Brain pericyte (primary cell): Measurements from ENCODE around the gene VWCE.

Experiments
- DNase-seq: peaks from one replicate; pipeline ENCODE4 v3.0.0-alpha.2; 2012; ENCODE audit warnings: low read depth, low spot score

The VWCE gene

DNA sequence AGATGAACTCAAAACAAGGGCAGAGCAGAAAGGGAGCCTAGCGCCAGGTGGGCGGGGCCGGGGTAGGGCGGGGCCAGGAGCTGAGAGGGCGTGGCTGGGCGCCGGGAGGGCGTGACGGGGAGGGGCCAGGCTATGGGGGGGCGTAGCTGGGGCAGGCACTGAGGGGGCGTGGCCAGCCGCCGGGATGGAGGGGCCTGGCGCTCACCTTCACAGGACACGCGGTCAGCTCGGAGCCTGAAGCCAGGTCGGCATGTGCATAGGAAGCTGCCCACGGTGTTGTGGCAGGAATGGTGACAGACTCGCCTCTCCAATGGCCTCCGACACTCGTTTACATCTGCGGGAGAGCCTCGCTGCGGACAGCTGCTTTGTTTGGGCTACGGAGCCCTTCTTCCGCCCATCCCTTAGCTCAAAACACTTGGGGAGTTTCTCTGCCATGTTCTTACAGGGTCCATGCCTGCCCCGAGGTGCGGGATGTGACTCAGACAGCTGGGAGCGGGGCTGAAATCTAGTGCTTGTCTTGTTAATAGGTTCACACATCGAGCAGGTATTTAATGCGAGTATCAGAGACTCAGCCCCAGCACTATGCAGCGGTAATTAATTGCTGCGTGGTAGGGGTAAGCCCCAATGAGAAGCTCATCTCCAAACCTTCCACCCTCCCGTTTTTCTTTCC, 13.4 kb downstream of the VWCE start:
- no peak for DNase-seq

DNA sequence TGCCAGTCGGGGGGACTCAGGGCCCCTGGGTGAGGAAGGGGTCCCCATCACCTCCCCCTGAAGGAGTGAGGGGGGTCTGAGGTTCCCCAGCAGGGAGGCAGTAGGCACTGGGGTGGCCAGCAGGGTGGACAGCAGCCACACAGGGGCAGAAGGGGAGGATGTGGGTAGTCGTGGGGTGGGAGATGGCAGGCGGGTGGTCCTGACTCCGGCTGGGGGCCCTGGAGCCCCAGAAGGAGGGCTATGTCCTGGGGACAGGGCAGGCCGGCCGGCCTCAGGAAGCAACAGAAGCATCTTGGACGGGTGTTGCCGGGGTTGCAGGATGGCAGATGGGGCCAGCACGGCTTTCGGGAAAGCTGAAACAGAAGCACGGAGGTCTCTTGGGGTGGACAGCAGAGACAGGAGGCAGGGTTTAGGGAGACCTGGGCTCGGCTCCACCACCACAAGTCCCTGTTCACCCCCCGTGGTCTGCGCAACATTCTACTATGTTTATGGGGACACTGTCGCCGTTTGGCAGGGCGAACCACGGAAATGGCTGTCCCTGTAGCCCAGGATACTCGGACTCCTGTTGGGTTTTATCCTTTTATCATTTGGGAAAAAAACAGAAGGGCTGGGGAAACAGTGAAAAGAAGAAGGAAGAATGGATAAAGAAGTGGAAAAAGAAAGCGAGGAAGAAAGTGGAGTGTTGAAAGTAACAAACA, 14.1 kb downstream of the VWCE start:
- no peak for DNase-seq

DNA sequence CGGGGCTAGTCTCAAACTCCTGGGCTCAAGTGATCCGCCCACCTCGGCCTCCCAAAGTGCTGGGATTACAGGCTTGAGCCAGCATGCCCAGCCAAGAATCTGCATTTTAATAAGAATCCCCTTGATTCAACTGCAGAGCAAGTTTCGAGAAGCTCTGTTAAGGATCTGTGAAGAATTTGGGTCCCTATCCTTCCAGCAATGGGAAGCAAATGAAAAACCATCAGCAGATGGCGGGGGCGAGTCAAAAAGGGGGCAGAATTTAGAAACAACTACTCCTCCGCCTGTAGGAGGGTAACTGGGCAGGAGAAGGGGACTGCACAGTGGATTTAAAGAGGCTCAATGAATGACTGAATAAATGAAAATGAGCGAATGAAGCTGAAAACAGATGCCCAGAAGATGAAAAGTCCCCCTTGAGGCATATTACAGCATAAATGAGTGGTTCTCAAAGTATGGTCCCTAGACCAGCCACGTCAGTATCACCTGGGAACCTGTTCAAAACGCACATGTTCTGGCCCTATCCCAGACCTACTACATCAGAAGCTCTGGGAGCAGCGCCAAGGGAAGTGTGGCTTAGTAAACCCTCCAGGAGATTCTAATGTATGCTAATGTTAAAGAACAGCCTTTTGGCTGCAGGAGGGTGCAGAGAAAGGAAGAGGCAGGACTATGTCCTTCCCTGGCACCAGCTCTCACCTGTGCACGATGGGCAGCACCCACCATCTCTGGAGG, 15.0 kb downstream of the VWCE start:
- no peak for DNase-seq

DNA sequence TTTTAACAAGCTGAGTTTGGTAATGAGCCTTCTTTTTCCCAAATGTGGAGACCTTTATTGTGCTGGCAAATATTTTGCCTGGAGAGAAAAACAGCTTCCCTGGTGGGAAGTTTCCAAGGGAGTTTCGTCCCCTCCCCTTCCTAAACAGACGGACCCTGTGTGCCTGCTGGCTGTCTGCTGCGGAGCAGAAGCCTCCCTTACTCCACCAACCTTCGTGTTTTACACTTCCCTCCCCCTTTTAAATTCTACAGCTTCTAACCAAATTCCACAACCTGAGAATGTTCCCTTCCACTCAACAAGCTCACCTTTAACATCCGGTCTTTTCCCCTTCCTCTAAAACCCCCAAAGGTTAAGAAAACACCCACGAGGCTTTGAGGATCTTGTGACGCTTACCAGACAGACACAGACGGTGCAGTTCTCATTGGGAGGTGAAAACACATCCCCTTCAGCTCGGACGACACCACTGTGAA, 17.1 kb downstream of the VWCE start:
- no peak for DNase-seq

DNA sequence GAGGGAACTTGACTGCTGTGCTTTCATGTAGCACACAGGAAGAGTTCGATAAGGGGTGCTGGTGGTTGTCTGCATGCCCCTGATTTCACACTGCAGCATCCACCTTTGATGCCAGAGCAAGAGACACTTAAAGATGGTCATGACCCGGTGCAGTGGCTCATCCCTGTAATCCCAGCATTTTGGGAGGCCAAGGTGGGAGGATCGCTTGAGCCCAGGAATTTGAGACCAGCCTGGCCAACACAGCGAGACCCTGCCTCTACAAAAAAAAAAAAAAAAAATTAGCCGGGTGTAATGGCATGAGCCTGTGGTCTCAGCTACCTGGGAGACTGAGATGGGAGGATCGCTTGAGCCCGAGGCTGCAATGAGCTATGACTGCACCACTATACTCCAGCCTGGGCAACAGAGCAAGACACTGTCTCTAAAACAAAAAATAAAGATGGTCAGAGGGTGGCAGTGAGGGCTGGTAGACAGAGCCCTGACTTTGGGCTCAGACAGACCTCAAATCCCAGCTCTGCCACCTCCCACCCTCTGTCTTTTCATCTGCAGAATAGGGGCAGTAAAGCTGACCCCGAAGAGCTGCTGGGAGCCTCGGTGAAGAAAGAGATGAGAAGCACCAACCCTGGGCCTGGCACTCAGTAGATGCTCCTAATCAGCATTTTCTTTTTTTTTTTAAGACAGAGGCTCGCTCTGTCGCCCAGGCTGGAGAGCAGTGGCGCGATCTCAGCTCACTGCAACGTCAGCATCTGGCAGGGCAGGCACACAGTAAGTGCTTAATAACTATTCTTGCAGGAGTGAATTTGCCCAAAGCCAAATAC, 17.7 kb downstream of the VWCE start:
- no peak for DNase-seq

DNA sequence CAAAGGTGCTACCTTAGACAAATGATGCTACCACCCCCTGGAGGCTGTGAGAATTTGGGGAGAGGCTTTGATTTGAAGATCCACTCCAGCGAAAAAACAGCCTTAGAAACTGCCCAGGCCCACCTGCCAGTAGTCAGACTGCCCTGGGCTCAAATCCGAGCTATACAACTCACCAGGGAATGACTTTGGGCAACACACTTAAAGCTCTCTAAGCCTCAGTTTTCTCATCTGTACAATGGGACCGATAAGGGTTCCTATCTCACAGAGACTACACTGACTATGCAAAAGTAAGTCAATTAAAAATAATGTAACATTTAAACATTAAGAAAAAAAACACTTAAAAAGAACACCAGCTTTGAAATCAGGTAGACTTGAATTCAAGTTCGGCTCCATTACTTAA, 19.9 kb downstream of the VWCE start:
- no peak for DNase-seq

DNA sequence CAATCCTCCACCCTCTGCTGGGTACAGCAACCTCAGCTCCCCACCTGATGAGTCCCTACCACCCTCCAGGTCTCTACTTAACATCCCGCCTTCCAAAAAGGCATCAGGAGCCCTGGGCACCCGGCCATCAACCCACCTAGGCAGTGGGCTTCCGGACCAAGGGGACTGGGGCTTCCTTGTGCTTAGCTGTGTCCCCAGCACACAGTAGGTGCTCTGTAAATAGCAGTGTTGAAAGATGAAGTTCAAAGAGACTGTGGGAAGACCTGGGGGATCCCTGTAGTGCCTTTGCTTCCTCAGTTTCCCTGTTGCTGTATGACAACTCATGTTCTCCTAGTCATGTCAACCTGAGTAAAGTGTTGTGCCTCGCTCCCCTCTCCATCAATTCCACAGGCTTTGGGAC, 21.0 kb downstream of the VWCE start:
- no peak for DNase-seq

DNA sequence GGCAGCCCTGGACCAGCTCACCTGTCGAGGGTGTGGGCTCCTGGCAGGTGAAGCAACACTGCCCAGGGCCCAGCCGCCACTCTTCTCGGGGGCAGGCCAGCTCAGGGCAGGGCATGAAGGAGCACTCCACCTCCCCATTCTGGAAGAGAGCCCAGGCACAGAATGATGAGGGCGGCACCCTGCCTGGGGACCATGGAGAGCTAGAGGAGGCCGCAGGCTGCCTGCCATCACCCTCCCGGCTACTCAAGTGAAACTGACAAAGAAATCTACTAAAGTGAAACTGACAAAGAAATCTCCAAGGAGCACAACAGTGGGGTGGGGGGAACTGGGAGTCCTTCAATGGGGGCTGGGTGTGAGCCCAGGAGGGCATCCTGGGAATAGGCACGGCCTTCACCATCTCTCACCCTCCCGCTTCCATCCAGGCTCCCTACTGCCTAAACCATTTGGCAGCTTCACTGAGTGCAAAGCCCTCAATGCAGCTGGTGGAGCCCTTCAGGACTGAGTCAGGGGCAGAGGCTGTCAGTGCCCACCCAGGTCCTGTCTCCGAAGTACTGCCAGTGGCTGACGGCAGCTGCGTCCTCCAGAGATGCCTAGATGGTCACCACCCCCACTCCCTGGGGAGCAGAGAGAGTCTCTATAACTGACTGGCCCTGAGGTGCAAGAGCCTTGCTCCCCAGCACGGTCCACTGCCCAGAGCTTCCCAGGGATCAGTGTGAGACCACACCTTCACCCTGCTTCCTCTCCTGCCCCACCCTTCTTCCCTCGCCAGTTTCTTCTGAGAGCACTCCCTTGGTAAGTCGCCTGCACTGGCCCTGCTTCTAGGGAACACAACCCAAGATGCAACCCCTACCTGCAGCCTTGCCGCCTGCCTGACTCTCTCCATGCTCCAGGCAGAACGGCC, 21.7 kb downstream of the VWCE start:
- no peak for DNase-seq

DNA sequence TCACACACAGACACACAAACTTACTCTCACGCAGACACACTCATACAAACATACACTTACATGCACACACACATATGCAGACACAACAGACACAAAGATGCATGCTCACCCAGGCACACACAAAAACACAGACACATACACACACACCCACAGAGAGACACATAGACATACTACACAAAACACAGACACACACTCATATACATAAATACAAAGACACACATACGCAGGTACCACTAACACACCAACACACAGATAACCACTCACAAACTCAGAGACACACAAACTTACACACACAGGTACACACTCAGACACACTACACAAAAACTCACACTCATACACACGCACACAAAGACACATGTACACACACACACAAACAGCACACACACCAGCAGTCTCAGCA, 22.4 kb downstream of the VWCE start:
- no peak for DNase-seq

DNA sequence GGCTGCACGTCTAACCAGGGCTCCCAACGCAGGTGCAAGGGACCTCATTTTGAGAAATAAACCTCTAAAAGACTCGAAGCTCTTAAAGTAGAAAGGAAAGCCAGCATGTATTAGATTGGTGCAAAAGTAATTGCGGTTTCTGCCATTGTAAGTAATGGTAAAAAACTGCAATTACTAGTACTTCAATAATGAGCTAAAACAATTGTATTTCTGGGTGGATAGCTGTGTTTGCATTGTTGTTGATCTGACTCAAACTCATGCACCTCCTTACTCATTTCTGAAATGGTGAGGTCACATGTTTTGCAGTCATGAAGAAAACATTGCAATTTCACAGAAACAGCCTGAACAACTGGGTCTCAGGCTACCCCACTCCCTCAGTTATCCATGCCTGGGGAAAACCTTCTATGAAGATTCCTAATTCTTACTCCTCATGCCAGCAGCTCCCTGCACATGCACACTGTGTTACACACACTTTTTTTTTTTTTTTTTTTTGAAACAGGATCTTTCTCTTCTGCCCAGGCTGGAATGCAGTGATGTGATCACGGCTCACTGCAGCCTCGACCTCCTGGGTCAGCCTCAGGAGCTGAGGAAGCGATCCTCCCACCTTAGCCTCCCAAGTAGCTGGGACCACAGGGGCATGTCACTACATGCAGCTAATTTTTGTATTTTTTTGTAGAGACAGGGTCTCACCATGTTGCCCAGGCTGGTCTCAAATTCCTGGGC, 24.6 kb downstream of the VWCE start:
- no peak for DNase-seq

DNA sequence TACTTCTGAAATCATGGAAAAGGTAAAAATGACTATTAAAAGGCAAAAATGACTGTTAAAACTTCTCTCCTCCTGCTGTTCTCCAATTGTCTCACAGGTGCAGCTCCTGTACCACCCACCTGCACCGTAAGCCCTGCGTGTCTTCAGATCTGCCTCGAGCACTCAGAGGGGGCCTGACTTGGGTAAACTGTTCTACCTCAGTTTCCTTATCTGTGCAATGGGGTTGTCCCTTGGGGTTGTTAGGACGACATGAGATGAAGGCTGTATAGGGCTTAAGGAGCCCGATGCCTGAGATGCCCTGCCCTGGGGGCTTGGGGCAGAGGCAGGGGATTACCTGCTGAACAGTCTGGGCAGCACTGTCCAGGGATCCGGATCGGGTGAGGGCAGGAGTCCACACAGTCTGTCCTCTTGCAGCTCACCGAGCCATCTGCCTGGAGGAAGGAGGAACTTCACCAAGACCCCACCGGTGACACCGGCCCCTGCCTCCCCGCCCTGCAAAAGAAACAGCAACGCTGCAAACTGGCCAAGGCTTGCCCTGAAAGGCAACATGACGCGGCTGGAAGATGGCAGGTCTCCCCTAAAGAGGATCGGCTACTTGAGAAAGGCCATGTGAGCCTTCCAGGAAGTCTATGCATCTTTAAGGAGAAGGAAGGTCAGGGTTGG, 26.4 kb downstream of the VWCE start:
- DNase-seq, result no peak

DNA sequence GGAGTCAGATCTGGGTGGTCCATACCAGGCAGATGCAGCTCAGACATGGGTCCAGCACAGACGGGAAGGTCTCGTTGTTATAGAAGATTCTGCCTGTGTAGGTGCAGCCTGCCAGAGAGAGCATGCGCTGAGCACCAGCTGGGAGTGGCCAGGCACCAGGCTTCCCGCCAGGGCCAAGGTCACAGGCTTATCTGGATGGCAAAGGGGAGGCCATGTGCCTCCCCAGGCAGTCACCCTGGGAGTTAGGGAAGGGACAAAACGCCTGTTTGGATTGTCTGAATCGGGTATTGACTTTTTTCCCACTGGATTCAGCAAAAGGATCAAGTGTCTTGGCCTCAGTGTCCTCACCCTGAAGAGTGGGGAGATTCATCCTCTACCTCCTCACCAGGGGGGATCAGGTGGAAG, 27.7 kb downstream of the VWCE start:
- DNase-seq, result no peak

DNA sequence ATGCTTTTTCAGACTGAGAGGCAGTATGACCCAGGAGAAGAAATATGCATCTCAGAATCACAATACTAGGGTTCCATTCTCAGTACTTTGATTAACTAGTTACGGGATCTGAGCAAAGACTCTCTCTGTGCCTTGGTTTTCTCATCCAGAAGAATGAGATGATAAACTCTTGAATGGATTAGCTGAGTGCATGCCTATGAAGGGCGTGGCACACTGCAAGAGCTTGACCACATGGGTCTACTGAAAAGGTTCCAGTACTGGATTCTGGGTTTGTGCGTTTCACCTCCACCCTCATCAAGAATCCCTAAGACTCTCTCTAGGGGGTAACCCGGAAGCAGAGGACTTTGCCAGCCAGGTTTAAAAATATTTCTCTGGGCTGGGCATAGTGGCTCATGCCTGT, 28.5 kb downstream of the VWCE start:
- DNase-seq, result no peak

DNA sequence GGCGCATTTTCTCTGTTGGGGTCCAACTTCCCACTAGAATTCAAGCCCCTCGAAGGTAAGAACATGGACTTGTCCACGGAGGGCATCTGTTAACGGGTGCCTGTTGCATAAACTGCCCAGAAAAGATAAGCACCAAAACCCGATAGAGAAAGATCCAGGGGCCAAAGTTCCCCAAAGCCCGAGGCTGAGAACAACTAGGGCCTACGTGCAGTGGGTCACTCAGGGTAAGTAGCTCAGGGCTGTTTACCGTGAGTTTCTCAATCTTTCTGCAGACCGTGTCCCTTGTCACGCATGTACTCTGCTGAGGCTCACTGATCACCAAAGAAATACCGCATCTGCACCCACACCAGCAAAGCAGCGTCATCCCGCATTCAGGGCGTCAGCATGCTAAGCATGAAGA, 29.8 kb downstream of the VWCE start:
- DNase-seq, result no peak

DNA sequence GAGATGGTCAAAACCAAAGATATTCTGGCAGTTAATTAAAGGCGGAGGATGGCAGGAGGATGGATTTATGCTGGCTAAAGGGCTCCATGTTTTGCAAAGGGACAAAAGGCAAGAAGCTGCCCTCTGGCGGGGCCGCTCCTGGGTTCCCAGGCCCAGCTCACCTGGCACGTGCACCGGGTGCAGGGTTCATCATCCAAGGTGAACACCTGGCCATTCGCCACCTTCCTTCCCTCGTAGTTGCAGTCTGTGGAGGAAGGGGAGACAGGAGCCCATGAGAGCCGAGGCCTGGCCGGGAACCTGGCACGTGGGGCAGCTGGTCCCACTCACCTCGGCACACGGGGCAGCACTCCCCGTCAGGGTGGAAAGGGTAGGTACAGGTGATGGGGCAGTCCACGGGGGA, 30.3 kb downstream of the VWCE start:
- no peak for DNase-seq

DNA sequence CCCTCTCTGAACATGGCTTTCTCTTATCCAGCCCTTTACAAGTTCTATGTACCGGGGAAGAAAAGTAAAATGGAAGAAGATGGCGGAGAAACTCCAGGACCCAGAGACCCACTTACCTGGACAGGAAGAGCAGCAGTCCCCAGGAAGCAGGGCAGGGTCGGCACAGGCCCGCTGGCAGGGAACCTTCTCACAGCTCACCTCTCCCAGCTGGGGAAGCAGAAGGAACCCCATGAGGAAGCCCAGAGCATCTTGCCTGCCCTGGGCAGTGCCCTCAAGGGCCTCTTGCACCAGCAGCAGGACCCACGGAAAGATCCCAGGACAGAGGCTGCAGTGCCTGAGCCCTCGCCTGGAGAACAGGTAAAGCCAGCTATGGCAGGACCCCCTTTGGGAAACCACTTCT, 30.7 kb downstream of the VWCE start:
- DNase-seq, result no peak

DNA sequence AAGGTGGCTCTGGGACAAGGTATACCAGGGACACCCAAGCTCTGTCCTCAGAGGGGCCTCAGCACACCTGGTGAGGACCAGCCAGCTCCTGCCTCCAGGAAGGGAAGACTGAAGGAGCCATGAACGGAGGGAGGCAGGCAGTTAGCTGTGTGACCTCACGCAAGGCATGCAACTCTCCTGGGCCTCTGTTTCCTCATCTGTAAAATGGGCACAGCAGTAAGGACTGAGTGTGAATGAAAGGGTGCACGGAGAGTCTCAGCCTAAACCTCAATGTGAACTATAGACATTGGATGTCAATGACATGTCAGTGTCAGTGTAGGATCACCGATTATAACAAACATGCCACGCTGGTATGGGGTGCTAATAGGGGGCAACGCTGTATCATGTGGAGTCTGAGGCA, 35.8 kb downstream of the VWCE start:
- DNase-seq, result no peak

DNA sequence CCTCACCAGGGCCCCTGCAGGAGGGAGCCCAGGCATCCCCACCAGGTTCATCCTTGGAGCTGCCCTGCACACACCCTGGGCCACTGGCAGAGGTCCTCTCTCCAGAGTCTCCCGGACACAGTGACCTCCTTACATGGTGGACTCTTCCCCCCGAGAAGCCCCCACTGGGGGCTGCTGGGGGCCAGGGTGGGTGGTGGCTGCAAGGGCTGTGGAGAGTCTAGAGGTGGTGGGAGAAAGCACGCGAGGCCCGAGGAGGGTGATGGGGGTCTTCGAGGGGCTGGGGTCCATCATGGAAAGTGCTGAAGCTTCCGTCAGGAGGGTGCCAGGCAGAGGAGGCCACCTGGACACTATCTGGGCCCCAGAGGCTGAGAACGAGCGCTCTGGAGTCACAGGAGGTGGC, 36.6 kb downstream of the VWCE start:
- no peak for DNase-seq

DNA sequence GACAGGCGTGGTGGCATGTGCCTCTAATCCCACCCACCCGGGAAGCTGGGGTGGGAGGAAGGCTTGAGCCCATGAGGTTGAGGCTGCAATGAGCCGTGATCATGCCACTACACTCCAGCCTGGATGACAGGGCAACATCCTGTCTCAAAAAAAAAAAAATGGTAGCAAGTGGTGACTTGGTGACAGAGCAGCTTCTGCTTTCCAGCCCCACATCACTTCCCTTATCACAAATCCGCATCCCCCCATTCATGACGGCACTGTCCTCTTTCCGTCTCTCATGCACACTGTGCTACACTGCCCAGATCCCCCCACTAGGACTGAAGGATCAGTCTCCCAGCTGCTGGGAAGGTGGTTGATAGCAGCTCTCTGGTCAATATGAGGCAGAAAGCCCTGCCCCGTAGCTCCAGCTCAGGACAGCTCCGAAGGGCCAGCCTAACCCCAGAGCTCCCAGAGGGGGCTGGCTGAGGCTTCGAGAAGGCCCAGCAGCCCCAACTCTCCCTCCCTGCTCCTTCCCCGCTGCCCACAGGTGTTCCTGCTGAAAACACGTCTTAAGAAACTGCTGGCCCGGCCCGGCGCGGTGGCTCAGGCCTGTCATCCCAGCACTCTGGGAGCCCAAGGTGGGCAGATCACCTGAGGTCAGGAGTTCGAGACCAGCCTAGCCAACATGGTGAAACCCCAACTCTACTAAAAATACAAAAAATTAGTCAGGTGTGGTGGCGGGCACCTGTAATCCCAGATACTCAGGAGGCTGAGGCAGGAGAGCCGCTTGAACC, 38.2 kb downstream of the VWCE start:
- no peak for DNase-seq
